GM12864 (cell line): ENCODE results near the gene IL34.
"Not testable (repeated sequence)": the region's sequence is repeated elsewhere in the genome, so short reads cannot be mapped to it uniquely, and the experiment has no call there.

Experiments used
- DNase-seq: peaks from one replicate; pipeline ENCODE4 v3.0.0-alpha.2; 2011; ENCODE audit warnings: low read depth
- H3K4me3 ChIP-seq: 2 replicates; pipeline ENCODE4 v1.5.1; 2011; ENCODE audit warnings: mild to moderate bottlenecking, low read depth, low read length, control low read depth
- TF ChIP-seq, protein P1 (sequence below): IDR thresholded peaks from 2 replicates; pipeline ENCODE4 v1.5.1; 2011; ENCODE audit warnings: low read depth, mild to moderate bottlenecking, moderate library complexity, low read length, control low read depth, inconsistent platforms; ENCODE audit errors: missing control alignments

IL34 gene

DNA sequence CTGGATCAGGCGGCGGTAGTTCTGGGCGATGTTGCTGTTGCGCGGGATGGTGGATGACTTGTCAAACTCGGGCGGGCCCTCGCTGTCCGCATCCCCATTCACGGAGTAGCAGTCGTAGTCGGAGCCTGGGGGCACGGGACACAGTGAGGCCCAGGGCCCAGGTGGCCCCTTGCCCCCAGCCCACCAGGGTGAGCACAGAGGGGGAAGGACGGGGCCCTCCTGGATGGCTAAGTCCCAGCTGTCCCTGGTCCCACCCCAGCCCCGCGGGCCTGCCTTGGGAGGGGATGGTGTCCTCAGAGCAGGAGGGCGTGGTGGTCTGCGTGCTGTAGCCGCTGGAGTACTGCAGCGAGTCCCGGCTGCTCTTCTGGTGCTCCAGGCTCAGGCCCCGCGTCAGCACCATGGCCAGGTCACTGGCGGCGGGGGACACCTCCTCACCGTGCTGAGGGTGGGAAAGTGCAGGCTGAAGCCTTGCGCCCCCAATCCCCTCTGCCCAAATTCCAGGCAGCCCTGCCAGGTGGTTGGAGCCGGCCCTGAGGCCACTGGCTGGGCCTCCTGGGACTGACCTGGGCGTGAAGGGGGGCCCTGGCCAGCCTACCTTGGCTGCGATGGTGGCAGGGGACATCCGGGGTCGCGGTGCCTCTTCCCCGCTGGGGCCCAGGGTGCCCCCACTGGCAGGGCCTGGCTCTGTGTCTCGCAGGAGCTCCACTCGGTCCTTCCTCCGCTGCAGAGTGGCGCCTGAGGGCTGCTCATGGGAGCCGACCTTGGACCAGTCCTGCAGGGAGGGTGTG is 18.2 kb downstream of the IL34 start:
- TF ChIP-seq, protein P1, sequence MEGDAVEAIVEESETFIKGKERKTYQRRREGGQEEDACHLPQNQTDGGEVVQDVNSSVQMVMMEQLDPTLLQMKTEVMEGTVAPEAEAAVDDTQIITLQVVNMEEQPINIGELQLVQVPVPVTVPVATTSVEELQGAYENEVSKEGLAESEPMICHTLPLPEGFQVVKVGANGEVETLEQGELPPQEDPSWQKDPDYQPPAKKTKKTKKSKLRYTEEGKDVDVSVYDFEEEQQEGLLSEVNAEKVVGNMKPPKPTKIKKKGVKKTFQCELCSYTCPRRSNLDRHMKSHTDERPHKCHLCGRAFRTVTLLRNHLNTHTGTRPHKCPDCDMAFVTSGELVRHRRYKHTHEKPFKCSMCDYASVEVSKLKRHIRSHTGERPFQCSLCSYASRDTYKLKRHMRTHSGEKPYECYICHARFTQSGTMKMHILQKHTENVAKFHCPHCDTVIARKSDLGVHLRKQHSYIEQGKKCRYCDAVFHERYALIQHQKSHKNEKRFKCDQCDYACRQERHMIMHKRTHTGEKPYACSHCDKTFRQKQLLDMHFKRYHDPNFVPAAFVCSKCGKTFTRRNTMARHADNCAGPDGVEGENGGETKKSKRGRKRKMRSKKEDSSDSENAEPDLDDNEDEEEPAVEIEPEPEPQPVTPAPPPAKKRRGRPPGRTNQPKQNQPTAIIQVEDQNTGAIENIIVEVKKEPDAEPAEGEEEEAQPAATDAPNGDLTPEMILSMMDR = no peak
- no peak overlapping the region for H3K4me3 ChIP-seq
- DNase-seq = no peak

DNA sequence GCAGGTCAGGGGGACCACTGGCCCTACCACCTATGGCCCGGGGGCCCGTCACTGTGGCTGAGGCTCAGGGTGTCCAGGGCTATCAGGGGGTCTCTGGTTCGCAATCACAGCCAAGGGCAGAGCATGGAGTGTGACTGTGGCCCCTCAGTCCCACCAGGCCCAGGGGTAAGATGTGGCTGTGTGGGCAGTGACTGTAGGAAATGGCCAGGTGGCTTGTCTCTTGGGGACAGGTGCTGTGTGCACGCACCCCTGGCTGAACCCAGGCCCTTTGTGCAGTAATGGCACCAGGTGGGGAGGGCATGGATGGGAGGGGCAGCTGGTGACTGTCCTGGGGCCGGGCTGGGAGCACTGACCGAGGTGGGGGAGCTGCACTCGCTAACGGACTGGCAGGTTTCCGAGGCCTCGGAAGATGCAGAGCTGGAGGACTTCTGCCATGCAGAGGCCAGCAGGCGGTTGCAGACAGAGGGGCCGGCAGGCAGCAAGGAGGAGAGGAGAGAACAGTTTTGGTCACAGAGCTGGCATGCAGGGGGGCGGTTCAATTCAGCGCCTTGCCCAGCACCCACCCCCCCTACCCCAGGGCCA is 18.8 kb downstream of the IL34 start:
- DNase-seq = no peak
- TF ChIP-seq, protein P1 = no peak

DNA sequence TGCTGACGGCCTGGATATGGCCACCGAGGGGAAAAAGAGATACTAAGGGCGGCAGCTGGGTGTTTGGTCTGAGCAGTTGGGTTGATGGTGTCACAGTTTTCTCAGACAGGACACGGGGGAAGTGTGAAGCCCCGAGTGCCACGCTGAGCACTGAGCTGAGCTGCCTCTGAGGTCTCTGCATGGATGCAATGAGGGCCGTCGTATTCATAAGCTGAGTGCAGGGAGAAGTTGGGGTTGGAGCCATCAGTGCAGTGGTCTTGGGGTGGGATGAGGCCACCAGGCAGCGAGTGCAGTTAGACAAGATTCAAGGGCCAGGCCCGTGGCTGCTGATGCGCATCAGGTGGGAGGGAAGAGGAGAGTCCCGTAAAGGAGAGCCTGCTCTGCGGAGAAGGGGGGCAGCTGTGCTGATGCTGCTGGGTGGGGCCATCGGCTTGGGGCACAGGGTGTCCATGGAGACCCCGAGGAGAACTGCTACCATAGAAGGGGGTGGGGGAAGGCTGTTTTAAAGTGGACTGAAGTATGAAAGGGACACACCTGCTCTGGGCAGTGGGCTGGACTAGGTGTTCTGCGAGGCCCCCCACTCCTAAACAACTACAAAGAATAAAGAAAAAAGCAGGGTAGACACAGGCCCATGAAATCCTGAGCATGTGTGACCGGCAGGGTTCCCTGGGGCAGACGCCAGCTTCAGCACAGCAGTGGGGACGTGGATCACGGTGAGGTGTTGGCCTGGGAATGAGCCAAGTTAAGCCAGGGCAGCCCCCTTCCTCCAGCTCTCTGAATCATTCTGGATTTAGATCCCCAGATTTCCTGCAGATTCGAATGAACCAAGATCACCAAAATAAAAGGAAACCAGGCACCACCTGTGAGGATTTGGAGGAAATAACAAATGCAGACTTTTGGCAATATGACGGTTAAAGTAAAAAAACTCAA is 19.7 kb downstream of the IL34 start:
- TF ChIP-seq, protein P1 = no peak
- no peak for DNase-seq
- no peak overlapping the region for H3K4me3 ChIP-seq

More for the DNA sequence above, 18.8 kb downstream of the IL34 start:
- no peak overlapping the region for H3K4me3 ChIP-seq

DNA sequence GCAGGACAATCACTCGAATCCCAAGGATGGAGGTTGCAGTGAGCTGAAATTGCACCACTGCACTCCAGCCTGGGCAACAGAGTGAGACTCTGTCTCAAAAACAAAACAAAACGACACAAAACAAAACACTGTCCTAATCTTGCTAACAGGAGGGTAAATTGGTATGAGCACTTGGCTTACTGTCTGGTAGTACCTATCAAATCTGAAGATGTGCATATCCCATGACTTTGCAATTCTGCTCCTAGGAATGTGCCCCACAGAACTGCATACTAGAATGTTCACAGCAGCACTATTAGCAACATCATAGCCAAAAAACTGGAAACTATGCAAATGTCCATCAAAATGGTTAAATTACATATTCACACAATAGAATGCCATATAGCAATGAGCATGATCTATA is 23.8 kb downstream of the IL34 start:
- DNase-seq = no peak
- TF ChIP-seq, protein P1 = no peak
- H3K4me3 ChIP-seq = no peak overlapping the region

DNA sequence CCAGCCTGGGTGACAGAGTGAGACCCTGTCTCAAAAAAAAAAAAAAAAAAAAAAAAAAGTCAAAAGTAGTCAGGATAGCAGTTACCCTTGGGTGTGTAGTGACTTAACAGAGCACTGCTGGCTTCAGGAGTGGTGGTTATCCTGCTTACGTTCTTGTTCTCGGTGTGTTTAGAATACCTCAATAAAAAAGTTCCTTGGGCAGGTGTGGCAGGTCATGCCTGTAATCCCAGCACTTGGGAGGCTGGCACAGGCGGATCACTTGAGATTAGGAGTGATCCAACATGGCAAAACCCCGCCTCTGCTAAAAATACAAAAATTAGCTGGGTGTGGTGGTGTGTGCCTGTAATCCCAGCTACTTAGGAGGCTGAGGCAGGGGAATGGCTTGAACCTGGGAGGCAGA is 24.6 kb downstream of the IL34 start:
- H3K4me3 ChIP-seq, DNase-seq: not testable (repeated sequence)

DNA sequence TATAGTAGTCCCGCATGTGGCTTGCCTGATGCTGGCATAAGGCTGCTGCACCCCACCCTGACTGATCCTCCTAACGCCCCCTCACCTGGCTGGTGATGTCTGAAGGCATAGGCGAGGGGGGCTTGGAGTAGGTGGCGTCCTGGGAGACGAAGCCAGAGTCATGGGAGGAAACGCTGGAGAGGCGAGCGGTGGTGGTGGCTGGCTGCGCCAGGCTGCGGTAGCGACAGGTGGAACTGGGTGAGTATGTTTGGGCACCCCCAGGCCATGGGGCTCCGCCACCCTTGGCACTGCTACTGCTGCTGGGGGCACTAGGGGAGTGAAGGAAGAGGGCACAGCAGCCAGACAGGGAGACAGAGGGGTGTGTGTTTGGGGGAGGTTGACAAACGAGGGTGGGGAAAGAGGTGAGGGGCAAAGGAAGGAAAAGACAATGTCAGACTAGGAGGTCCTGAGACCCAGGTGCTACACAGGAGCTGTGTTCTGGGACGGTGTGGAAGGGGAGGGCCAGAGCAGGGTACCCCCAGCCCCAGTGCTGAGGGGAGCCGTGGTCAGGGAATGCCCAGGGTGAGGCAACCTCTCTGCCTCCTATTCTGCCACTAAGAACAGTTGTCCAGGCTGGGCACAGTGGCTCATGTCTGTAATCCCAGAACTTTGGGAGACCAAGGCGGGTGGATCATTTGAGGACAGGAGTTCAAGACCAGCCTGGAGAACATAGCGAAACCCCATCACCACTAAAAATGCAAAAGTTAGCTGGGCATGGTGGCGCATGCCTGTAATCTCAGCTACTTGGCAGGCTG is 28.1 kb downstream of the IL34 start:
- no peak for DNase-seq
- no peak overlapping the region for H3K4me3 ChIP-seq
- TF ChIP-seq, protein P1 = no peak
